GM18507 (cell line): ENCODE measurements around the gene CHN2.
"Not testable (repeated sequence)": the region's sequence is repeated elsewhere in the genome, so short reads cannot be mapped to it uniquely, and the experiment has no call there.

Source experiments
- DNase-seq: peaks from one replicate; pipeline ENCODE4 v3.0.0; 2011; ENCODE audit warnings: low read depth; ENCODE audit not compliant: insufficient read length; ENCODE audit errors: extremely low spot score
- FAIRE-seq: peaks from 2 replicates; lab custom pipeline; 2011; peaks lifted over from hg19 to GRCh38; lab: Jason Lieb, UNC

The CHN2 gene

DNA sequence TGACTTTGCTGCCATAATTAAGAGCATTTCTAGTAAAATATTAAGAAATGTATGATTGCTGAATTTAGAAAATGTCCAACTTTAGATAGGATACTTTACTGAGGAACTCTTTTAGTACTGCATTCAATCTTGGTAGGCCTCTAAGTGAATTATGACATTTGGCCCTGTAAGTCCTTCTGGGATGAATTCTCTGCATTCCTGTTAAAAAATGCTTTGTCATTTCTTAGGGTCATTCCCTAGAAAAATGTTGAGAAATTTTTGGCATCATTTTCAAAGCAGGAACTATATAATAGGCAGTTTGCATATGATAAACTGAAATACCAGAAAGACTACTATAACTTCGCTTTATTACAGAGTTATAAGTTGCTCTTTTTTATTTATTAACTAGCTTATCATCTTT lies 299.8 kb downstream of the CHN2 start:
- DNase-seq: no peak
- no peak for FAIRE-seq

- DNase-seq (no peak), FAIRE-seq (no peak)
These were observed 301.1 kb downstream of the CHN2 start for GRCh38 chr7:29495653-29496052.

DNA sequence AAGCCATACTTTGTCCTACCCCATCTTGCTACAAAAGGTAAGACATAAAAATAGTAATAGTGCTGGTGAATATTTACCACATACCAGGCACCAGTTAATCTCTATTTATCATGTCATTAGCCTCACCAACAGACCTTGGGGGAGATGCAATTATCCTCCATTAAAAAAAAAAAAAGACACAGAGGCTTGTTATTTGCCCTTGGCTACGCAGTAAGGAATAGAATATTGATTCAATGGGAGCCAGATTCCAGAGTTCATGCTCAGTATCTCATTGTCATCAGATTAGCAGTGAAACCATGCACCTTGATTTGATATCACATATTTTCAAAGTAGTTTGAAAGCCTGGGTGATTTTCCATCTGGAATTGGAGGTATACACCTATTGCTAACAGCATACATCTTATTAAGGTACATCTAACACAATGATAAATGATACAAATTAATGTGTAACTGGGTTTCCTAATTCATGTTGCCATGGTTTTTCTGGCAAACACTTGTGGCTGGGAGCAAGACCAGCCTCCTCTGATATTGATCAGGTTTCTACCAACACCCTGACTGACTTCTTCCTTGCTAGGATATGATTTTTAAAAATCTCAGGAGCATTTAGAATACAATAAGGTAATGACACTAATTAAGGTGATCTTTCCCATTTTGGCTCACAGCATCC lies 301.9 kb downstream of the CHN2 start:
- FAIRE-seq: no peak
- DNase-seq: no peak

GRCh38 chr7:29499932-29500331 lies 305.4 kb downstream of the CHN2 start:
- FAIRE-seq: no peak
- no peak for DNase-seq

- FAIRE-seq (no peak), DNase-seq (no peak)
These were observed 306.1 kb downstream of the CHN2 start for GRCh38 chr7:29500719-29501118.

DNA sequence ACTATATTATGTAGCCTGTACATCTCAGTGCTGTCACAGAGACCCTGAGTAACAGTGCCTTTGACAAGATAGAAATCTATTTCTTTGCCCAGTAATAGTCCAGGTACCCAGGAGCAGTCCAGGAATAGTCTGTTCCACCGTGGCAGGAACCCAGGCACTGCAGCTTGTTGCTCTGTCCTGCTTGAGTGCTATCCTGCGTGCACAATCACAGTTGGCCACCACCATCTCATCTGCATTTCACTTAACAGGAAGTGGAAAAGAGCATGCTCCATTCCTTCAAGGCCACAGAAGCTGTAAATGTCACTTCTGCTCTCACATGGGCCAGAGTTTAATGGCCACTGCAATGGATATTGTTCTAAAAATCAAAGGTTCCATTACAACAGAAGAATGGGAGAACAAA lies 307.6 kb downstream of the CHN2 start:
- FAIRE-seq (no peak), DNase-seq (no peak)

- DNase-seq: no peak
- FAIRE-seq: no peak
These were observed 311.4 kb downstream of the CHN2 start for GRCh38 chr7:29505931-29506330.

GRCh38 chr7:29508608-29509007 lies 314.0 kb downstream of the CHN2 start:
- FAIRE-seq (no peak), DNase-seq (no peak)

GRCh38 chr7:29510028-29510427 lies 315.5 kb downstream of the CHN2 start:
- DNase-seq (no peak), FAIRE-seq (no peak)

GRCh38 chr7:29511337-29511736 lies 316.8 kb downstream of the CHN2 start:
- FAIRE-seq (no peak), DNase-seq (no peak)

GRCh38 chr7:29511851-29512250 lies 317.3 kb downstream of the CHN2 start:
- FAIRE-seq (no peak), DNase-seq (no peak)

DNA sequence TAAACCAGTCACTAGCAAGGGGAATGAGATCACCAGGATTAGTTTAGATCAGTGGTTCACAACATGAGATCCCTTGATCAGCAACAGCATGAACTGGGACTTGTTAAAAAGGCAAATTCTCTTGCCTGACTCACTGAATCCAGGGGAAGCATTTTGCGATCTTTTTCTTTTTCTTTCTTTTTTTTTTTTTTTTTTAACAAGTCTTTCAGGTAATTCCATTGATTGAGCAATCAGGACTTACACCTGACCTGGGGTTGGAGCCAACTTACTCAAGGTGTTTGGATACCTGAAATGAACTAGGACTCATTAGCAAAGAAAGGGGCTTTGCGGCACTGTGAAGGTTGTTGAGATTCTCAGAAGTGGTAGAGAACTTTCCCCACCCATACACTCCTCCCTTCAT lies 321.9 kb downstream of the CHN2 start:
- no peak for DNase-seq
- no peak for FAIRE-seq

DNA sequence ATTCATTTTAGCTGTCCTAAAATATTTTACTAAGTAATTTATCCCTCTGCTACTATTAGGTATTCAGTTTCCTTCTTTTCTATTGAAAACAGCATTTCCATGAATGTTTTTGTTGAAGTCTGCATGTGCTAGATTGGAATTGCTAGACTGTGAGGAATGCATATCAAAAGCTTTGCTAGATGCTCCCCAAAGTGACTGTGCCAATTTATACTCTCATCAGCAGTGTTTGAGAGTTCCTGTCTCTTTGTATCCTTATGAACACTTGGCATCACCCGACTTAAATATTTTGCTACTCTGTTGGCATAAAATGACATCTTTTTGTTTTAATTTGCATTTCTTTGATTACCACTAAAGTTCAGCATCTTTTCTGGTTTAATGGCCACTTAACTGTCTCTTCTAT lies 324.0 kb downstream of the CHN2 start:
- FAIRE-seq: no peak
- no peak for DNase-seq

GRCh38 chr7:29523728-29524127 lies 329.2 kb downstream of the CHN2 start:
- no peak for FAIRE-seq

DNA sequence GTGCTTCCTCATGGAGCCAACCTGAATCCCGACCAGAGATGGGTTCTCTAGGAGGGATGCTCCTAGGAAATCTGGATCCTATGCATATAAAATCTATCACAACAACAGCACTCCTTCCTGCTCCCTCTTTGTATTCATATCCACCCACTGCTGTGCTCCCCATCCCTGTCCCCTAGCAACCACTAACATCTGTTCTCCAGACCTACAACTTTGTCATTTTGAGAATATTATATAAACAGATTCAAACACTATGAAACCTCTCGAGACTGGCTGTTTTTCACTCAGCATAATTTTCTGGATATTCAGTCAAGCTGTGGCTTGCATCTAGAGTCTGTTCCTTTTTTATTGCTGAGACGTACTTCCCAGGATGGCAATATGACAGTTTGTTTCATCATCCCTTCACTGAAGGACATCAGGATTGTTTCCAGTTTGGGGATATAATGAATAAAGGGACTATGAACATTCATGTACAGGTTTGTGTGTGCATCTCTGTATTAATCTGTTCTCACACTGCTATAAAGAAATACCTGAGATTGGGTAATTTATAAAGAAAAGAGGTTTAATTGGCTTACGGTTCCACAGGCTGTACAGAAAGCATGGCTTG lies 333.0 kb downstream of the CHN2 start:
- no peak for DNase-seq
- FAIRE-seq: no peak

More at GRCh38 chr7:29523728-29524127, 329.2 kb downstream of the CHN2 start:
- DNase-seq: no peak

DNA sequence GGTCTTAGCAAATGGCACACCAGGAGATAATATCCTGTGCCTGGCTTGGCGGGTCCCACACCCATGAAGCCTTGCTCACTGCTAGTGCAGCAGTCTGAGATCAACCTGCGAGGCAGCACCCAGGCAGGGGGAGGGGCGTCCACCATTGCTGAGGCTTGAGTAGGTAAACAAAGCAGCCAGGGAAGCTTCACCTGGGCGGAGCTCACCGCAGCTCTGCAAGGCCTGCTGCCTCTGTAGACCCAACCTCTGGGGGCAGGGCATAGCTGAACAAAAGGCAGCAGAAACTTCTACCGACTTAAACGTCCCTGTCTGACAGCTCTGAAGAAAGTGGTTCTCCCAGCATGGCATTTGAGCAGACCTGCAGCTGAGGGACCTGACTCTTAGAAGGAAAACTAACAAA lies 334.0 kb downstream of the CHN2 start:
- FAIRE-seq: not testable (repeated sequence)

More for the DNA sequence above, 334.0 kb downstream of the CHN2 start:
- DNase-seq: not testable (repeated sequence)
